ENCODE data around the gene CACNA1B. TPM values are rescaled to one million over a fixed set of nuclear protein-coding genes. Genes with fewer than 3 reads are reported as not detected.

The CACNA1B gene
- total RNA-seq, 1 experiment from 2014 or later, result 1.7 TPM

DNA sequence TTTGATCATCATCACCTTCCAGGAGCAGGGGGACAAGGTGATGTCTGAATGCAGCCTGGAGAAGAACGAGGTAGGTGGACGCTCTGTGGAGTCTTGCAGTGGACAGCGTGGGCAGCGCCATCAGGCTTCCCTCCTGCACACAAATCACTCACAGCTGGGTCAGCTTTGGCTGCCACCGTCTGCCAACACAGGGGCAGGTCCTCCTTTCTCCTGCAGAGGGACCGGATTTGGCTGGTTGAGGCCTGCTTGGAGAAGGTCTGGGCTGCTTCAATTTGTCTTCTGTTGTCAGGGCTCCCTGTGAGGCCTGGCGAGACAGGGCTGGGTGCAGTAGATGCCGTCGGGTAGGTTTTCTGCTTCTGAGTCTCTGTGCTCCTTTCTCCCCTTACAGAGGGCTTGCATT lies 180.6 kb downstream of the CACNA1B start (continued):
- TF ChIP-seq, protein P1, sequence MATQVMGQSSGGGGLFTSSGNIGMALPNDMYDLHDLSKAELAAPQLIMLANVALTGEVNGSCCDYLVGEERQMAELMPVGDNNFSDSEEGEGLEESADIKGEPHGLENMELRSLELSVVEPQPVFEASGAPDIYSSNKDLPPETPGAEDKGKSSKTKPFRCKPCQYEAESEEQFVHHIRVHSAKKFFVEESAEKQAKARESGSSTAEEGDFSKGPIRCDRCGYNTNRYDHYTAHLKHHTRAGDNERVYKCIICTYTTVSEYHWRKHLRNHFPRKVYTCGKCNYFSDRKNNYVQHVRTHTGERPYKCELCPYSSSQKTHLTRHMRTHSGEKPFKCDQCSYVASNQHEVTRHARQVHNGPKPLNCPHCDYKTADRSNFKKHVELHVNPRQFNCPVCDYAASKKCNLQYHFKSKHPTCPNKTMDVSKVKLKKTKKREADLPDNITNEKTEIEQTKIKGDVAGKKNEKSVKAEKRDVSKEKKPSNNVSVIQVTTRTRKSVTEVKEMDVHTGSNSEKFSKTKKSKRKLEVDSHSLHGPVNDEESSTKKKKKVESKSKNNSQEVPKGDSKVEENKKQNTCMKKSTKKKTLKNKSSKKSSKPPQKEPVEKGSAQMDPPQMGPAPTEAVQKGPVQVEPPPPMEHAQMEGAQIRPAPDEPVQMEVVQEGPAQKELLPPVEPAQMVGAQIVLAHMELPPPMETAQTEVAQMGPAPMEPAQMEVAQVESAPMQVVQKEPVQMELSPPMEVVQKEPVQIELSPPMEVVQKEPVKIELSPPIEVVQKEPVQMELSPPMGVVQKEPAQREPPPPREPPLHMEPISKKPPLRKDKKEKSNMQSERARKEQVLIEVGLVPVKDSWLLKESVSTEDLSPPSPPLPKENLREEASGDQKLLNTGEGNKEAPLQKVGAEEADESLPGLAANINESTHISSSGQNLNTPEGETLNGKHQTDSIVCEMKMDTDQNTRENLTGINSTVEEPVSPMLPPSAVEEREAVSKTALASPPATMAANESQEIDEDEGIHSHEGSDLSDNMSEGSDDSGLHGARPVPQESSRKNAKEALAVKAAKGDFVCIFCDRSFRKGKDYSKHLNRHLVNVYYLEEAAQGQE (IDR thresholded peaks at IDR 0.05; ENCODE audit: low read depth), result no peak
- no peak for TF ChIP-seq SP1 (IDR thresholded peaks at IDR 0.05; ENCODE audit: low read depth)
- no peak for TF ChIP-seq ZNF274 (IDR thresholded peaks at IDR 0.05; ENCODE audit: low read depth, low read length)
- no peak for TF ChIP-seq SIN3A (IDR thresholded peaks at IDR 0.05; ENCODE audit: low read depth)
- no peak for TF ChIP-seq CEBPB (IDR thresholded peaks at IDR 0.05; ENCODE audit: low read depth)
- TF ChIP-seq, protein P2, sequence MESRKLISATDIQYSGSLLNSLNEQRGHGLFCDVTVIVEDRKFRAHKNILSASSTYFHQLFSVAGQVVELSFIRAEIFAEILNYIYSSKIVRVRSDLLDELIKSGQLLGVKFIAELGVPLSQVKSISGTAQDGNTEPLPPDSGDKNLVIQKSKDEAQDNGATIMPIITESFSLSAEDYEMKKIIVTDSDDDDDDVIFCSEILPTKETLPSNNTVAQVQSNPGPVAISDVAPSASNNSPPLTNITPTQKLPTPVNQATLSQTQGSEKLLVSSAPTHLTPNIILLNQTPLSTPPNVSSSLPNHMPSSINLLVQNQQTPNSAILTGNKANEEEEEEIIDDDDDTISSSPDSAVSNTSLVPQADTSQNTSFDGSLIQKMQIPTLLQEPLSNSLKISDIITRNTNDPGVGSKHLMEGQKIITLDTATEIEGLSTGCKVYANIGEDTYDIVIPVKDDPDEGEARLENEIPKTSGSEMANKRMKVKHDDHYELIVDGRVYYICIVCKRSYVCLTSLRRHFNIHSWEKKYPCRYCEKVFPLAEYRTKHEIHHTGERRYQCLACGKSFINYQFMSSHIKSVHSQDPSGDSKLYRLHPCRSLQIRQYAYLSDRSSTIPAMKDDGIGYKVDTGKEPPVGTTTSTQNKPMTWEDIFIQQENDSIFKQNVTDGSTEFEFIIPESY (IDR thresholded peaks at IDR 0.05; ENCODE audit: extremely low read depth, insufficient replicate concordance, low read length), result no peak
- no peak for TF ChIP-seq POLR2A (IDR thresholded peaks at IDR 0.05; ENCODE audit: borderline replicate concordance, extremely low read depth, insufficient read depth, insufficient read length)

DNA sequence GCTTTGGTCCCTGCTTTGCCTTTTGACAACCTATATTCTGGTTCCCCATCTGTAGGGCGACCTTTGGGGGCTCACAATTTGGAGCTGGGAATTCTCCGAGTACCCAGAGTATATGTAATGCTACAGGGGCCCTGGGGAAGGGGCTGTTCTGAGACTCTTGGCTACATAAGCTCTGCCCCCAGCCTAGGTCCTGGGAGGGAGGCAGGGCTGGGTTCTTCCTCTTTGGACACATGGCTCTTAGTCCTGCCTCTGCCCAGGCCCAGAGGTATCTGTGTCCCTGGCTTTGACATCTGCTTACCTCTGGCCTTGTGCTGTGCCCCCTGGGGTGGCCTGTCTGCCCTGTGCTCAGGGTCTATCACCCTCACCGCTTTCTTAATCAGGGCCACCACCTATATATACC lies 181.6 kb downstream of the CACNA1B start:
- Histone ChIP-seq H4K20me1 (ENCODE audit: insufficient read depth) (no peaks in the 10 kb centered on the region), H3K4me1 (ENCODE audit: control insufficient read depth in 1 of 2, insufficient read depth in 2 of 2, low read length in 2 of 2) (no peaks in the 10 kb centered on the region), H3K79me2 (ENCODE audit: insufficient read depth, low read length) (no peaks in the 10 kb centered on the region), H3K36me3 (ENCODE audit: control insufficient read depth in 1 of 2, insufficient read depth in 2 of 2, low read length in 2 of 2) (no peaks in the 10 kb centered on the region), H3K9me2 (ENCODE audit: insufficient read depth) (no peaks in the 10 kb centered on the region), H3K9ac (ENCODE audit: low read length) (no peak overlapping the region), H3K4me3 (replicated peaks in 1 of 2; ENCODE audit: low read depth in 1 of 2, low read length in 2 of 2) (no peak overlapping the region), H3K9me3 (ENCODE audit: control insufficient read depth in 1 of 2, insufficient read depth in 1 of 2, low read depth in 1 of 2, low read length in 2 of 2) (no peaks in the 10 kb centered on the region), H3K27ac (ENCODE audit: low read depth, low read length) (no peak overlapping the region), H3K27me3 (ENCODE audit: insufficient read depth, low read length) (no peaks in the 10 kb centered on the region), H2AFZ (ENCODE audit: low read depth, low read length, poor library complexity, severe bottlenecking) (no peak overlapping the region), H3K4me2 (ENCODE audit: low read length) (no peak overlapping the region)
- POLR2A ChIA-PET, result no interaction called here
- no peak for ATAC-seq
- no TSS peak for BruUV-seq (replicated peaks)
- intact Hi-C loops (cut with micrococcal nuclease), result no loop called here
- RAD21 ChIA-PET (ENCODE audit: low non-redundant PET in 1 of 2, low total read pairs in 2 of 2, uncharacterized antibody in 2 of 2, unreplicated experiment in 2 of 2), result no interaction called here
- no peak for DNase-seq (ENCODE audit: low read depth, low spot score)
- CTCF ChIA-PET, result no interaction called here
- TF ChIP-seq EZH2phosphoT487 (IDR thresholded peaks at IDR 0.05; ENCODE audit: borderline replicate concordance) (no peak), ZFX (IDR thresholded peaks at IDR 0.05) (no peak), SRF (IDR thresholded peaks at IDR 0.05; ENCODE audit: low read depth) (no peak), CBX3 (IDR thresholded peaks at IDR 0.05; ENCODE audit: low read depth) (no peak), CEBPB (IDR thresholded peaks at IDR 0.05; ENCODE audit: low read depth) (no peak), JUND (IDR thresholded peaks at IDR 0.05) (no peak), EZH2 (IDR thresholded peaks at IDR 0.05) (no peak)
- TF ChIP-seq, protein P3, sequence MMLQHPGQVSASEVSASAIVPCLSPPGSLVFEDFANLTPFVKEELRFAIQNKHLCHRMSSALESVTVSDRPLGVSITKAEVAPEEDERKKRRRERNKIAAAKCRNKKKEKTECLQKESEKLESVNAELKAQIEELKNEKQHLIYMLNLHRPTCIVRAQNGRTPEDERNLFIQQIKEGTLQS (IDR thresholded peaks at IDR 0.05), result no peak
- TF ChIP-seq, protein P1 (IDR thresholded peaks at IDR 0.05; ENCODE audit: low read depth), result no peak
- TF ChIP-seq, protein P4, sequence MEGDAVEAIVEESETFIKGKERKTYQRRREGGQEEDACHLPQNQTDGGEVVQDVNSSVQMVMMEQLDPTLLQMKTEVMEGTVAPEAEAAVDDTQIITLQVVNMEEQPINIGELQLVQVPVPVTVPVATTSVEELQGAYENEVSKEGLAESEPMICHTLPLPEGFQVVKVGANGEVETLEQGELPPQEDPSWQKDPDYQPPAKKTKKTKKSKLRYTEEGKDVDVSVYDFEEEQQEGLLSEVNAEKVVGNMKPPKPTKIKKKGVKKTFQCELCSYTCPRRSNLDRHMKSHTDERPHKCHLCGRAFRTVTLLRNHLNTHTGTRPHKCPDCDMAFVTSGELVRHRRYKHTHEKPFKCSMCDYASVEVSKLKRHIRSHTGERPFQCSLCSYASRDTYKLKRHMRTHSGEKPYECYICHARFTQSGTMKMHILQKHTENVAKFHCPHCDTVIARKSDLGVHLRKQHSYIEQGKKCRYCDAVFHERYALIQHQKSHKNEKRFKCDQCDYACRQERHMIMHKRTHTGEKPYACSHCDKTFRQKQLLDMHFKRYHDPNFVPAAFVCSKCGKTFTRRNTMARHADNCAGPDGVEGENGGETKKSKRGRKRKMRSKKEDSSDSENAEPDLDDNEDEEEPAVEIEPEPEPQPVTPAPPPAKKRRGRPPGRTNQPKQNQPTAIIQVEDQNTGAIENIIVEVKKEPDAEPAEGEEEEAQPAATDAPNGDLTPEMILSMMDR (IDR thresholded peaks at IDR 0.05 in 2 of 3, conservative IDR thresholded peaks at IDR 0.05 in 1 of 3; ENCODE audit: borderline replicate concordance in 1 of 3, insufficient read depth in 1 of 3, low read depth in 2 of 3, low read length in 2 of 3), result no peak
